SU-DHL-6 (cell line): Measurements from ENCODE around the gene LRRC4C.

ENCODE experiments used
- EZH2phosphoT487 ChIP-seq: fragments of 200-600 bp; sonication (generic), shearing (Covaris generic); conservative IDR thresholded peaks from 2 replicates; pipeline ENCODE4 v1.6.1; 2018; ENCODE audit warnings: mild to moderate bottlenecking, antibody characterized with exemption, low read length, moderate library complexity, mixed read lengths
- TF ChIP-seq, protein P1 (sequence below): fragments of 200-600 bp; sonication (generic); IDR thresholded peaks from one replicate; pipeline ENCODE4 v1.5.1; 2017; ENCODE audit warnings: antibody characterized with exemption, mild to moderate bottlenecking, low read length, moderate library complexity; ENCODE audit not compliant: insufficient read depth, poor library complexity, severe bottlenecking

DNA sequence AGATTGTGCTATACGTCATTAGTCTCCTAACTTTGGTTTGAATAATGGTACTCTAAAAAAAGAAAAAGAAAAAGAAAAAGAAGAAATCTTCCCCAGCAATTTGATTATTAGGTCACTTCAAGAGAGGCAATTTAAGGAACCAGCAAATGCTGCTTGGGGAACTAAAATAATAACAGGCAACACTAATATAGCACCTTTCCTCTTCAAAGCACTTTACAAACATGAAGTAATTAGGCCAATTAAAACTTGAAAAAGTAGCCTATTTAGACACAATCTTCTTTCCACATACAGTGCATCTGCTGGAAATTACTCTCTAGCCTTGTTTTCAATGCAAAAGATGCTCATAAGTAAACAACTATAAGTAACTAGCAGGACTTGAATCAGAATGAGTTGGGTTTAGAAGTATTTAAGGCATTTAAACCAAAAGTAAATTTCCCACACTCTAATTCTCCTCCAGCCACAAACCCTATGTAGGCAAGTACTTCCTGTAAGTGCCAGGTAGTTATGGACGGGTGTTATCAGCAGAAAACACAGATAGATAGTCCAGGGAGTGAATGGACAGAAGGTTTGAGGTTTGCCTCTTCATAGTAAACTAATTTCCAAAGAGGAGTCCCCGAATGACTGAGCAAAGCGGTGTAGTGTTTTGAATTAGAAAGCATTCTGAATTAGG lies 44.5 kb downstream of the LRRC4C start:
- TF ChIP-seq EZH2phosphoT487 = no peak
- TF ChIP-seq, protein P1, sequence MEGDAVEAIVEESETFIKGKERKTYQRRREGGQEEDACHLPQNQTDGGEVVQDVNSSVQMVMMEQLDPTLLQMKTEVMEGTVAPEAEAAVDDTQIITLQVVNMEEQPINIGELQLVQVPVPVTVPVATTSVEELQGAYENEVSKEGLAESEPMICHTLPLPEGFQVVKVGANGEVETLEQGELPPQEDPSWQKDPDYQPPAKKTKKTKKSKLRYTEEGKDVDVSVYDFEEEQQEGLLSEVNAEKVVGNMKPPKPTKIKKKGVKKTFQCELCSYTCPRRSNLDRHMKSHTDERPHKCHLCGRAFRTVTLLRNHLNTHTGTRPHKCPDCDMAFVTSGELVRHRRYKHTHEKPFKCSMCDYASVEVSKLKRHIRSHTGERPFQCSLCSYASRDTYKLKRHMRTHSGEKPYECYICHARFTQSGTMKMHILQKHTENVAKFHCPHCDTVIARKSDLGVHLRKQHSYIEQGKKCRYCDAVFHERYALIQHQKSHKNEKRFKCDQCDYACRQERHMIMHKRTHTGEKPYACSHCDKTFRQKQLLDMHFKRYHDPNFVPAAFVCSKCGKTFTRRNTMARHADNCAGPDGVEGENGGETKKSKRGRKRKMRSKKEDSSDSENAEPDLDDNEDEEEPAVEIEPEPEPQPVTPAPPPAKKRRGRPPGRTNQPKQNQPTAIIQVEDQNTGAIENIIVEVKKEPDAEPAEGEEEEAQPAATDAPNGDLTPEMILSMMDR = no peak
